CD14-positive monocyte (primary cell): ENCODE measurements around the gene TMEM132C. TPM values are rescaled to one million over a fixed set of nuclear protein-coding genes. Genes with fewer than 3 reads are reported as not detected.

Experiments
- DNase-seq, 3 donors: peaks; one replicate each; pipeline ENCODE4 v3.0.0-alpha.2; 2011 to 2022
- H2AFZ ChIP-seq: 2 replicates; pipeline ENCODE4 v1.6.0; 2012; ENCODE audit warnings: mild to moderate bottlenecking, low read depth, low read length, inconsistent platforms; ENCODE audit not compliant: insufficient read depth, poor library complexity, severe bottlenecking
- H3K27ac ChIP-seq, 2 donors: 1 replicate in 1 of 2; 2 replicates in 1 of 2; pipeline ENCODE4 v1.5.1; 2012 to 2013; ENCODE audit warnings: low read length in 2 of 2, control low read depth in 1 of 2, inconsistent platforms in 1 of 2, low read depth in 1 of 2, mild to moderate bottlenecking in 1 of 2
- H3K27me3 ChIP-seq, 2 donors: one replicate each; pipeline versions ENCODE4 v1.6.0 to v1.6.1; 2011 to 2013; ENCODE audit warnings: low read length in 2 of 2; ENCODE audit not compliant: control insufficient read depth in 2 of 2, insufficient read depth in 2 of 2
- H3K36me3 ChIP-seq, 2 donors: replicated peaks in 1 of 2; 1 replicate in 1 of 2; 2 replicates in 1 of 2; pipeline versions ENCODE4 v1.5.1 to v1.6.1; 2012 to 2013; ENCODE audit warnings: low read length in 2 of 2, control low read depth in 1 of 2, inconsistent platforms in 1 of 2, mild to moderate bottlenecking in 1 of 2; ENCODE audit not compliant: insufficient read depth in 2 of 2, control insufficient read depth in 1 of 2
- H3K4me1 ChIP-seq, 2 donors: 1 replicate in 1 of 2; 2 replicates in 1 of 2; pipeline versions ENCODE4 v1.5.1 to v1.6.1; 2012 to 2013; ENCODE audit warnings: low read length in 2 of 2, control low read depth in 1 of 2, inconsistent platforms in 1 of 2, mild to moderate bottlenecking in 1 of 2, moderate library complexity in 1 of 2; ENCODE audit not compliant: insufficient read depth in 2 of 2, control insufficient read depth in 1 of 2
- H3K4me2 ChIP-seq: replicated peaks from 2 replicates; pipeline ENCODE3; 2012; ENCODE audit warnings: low read length, moderate library complexity, mild to moderate bottlenecking; ENCODE audit not compliant: poor library complexity, severe bottlenecking; ENCODE audit errors: extremely low read depth
- H3K4me3 ChIP-seq, 3 experiments: fragments of 200-600 bp in 1 of 3; sonication (generic) in 1 of 3; replicated peaks in 1 of 3; 1 replicate in 2 of 3; 2 replicates in 1 of 3; pipeline ENCODE4 v1.5.1; 2011 to 2013; ENCODE audit warnings: low read length in 3 of 3, mild to moderate bottlenecking in 3 of 3, control low read depth in 2 of 3, low read depth in 2 of 3, inconsistent platforms in 1 of 3, moderate library complexity in 1 of 3
- H3K79me2 ChIP-seq: 2 replicates; pipeline ENCODE4 v1.6.0; 2012; ENCODE audit warnings: mild to moderate bottlenecking, control low read depth, inconsistent platforms, low read length, moderate library complexity; ENCODE audit not compliant: insufficient read depth
- H3K9ac ChIP-seq: 2 replicates; pipeline ENCODE4 v1.6.0; 2017; ENCODE audit warnings: low read length, mild to moderate bottlenecking; ENCODE audit not compliant: insufficient read depth, poor library complexity, severe bottlenecking
- H3K9me3 ChIP-seq, 2 donors: replicated peaks in 1 of 2; 1 replicate in 1 of 2; 2 replicates in 1 of 2; pipeline versions ENCODE4 v1.5.1 to v1.6.1; 2012 to 2013; ENCODE audit warnings: low read length in 2 of 2, control low read depth in 1 of 2; ENCODE audit not compliant: control insufficient read depth in 1 of 2, insufficient read depth in 1 of 2
- H4K20me1 ChIP-seq: 2 replicates; pipeline ENCODE4 v1.6.0; 2012; ENCODE audit warnings: mild to moderate bottlenecking, low read length, control low read depth, moderate library complexity; ENCODE audit not compliant: insufficient read depth
- H3K27ac Mint-ChIP-seq, 7 donors: one replicate each; pipeline ENCODE4 v1.8.0; 2020; ENCODE audit warnings: mild to moderate bottlenecking in 7 of 7, mixed read lengths in 7 of 7, moderate library complexity in 6 of 7, inconsistent platforms in 2 of 7
- H3K27me3 Mint-ChIP-seq, 3 donors: one replicate each; pipeline ENCODE4 v1.8.0; 2021 to 2022; ENCODE audit warnings: low read depth in 3 of 3, mild to moderate bottlenecking in 3 of 3, mixed read lengths in 3 of 3, moderate library complexity in 3 of 3, inconsistent platforms in 1 of 3
- H3K36me3 Mint-ChIP-seq, 2 donors: one replicate each; pipeline ENCODE4 v1.8.0; 2020; ENCODE audit warnings: mixed read lengths in 2 of 2, inconsistent platforms in 1 of 2, mild to moderate bottlenecking in 1 of 2
- H3K4me1 Mint-ChIP-seq: one replicate; pipeline ENCODE4 v1.8.0; 2020; ENCODE audit warnings: mild to moderate bottlenecking, mixed read lengths
- H3K4me3 Mint-ChIP-seq, 2 donors: one replicate each; pipeline ENCODE4 v1.8.0; 2020; ENCODE audit warnings: mild to moderate bottlenecking in 2 of 2, mixed read lengths in 2 of 2, moderate library complexity in 1 of 2
- H3K9me3 Mint-ChIP-seq, 7 donors: one replicate each; pipeline ENCODE4 v1.8.0; 2020 to 2022; ENCODE audit warnings: mixed read lengths in 7 of 7, mild to moderate bottlenecking in 6 of 7, moderate library complexity in 6 of 7, inconsistent platforms in 2 of 7
- CTCF ChIP-seq: fragments of 200-600 bp; IDR thresholded peaks from one replicate; pipeline ENCODE4 v1.8.0; 2022; ENCODE audit warnings: antibody characterized with exemption, mild to moderate bottlenecking
- WGBS: methylation state at CpG from one replicate; pipeline ENCODE4 v1.1.5; 2013; ENCODE audit warnings: missing lambda C conversion rate; ENCODE audit not compliant: insufficient coverage; 5-methylcytosine and 5-hydroxymethylcytosine counted together
- intact Hi-C, 2 donors: fragments of 100-400 bp; cut with micrococcal nuclease; formaldehyde crosslinking; loops; one replicate each; pipeline versions ENCODE4 v1.15.0 to v1.15.1; 2023
- polyA plus RNA-seq, 3 donors: library from polyadenylated mRNA; depleted of rRNA in 1 of 3; unstranded in 2 of 3; stranded (reverse) in 1 of 3; fragments of 300-500 nt in 2 of 3; fragments of >200 nt in 1 of 3; fragmentation: Illumina TruSeq in 2 of 3; gene quantifications; 1 replicate in 2 of 3; 2 replicates in 1 of 3; pipeline ENCODE4 v1.2.3, GENCODE V29; 2012 to 2021

TMEM132C gene
- polyA plus RNA-seq, 3 donors, result not detected

GRCh38 chr12:128671528-128672042, 404.6 kb downstream of the TMEM132C start:
- WGBS, result 73% methylated on average over 3 of the region's 5 CpGs
- Histone ChIP-seq H2AFZ (no peak overlapping the region), H3K9ac (no peak overlapping the region), H3K79me2 (no peaks in the 10 kb centered on the region), H4K20me1 (no peaks in the 10 kb centered on the region), H3K4me2 (no peak overlapping the region), H3K4me1 (no peaks in the 10 kb centered on the region), H3K27me3 (no peaks in the 10 kb centered on the region), H3K27ac (no peak overlapping the region), H3K36me3 (no peaks in the 10 kb centered on the region), H3K9me3 (no peaks in the 10 kb centered on the region), H3K4me3 (no peak overlapping the region)
- H3K27ac Mint-ChIP-seq, result no peak overlapping the region
- H3K9me3 Mint-ChIP-seq, result peaks cover 0 to 3% (median 0%) of the 10 kb centered on the region in 7 donors
- no peaks in the 10 kb centered on the region for H3K36me3 Mint-ChIP-seq
- no peak for TF ChIP-seq CTCF
- intact Hi-C loops, result no loop called here
- H3K4me3 Mint-ChIP-seq, result no peak overlapping the region
- H3K27me3 Mint-ChIP-seq, result peaks cover 0 to 1% (median 1%) of the 10 kb centered on the region in 3 donors
- DNase-seq, result no peak
- no peaks in the 10 kb centered on the region for H3K4me1 Mint-ChIP-seq

- Histone ChIP-seq H3K9ac (no peak overlapping the region), H3K4me1 (no peaks in the 10 kb centered on the region), H3K36me3 (no peaks in the 10 kb centered on the region), H4K20me1 (no peaks in the 10 kb centered on the region), H3K4me2 (no peak overlapping the region), H2AFZ (no peak overlapping the region), H3K27ac (no peak overlapping the region), H3K4me3 (no peak overlapping the region), H3K27me3 (no peaks in the 10 kb centered on the region), H3K79me2 (no peaks in the 10 kb centered on the region), H3K9me3 (no peaks in the 10 kb centered on the region)
- H3K4me1 Mint-ChIP-seq, result no peaks in the 10 kb centered on the region
- no peak overlapping the region for H3K27ac Mint-ChIP-seq
- DNase-seq, result no peak
- peaks cover 0 to 2% (median 0%) of the 10 kb centered on the region in 7 donors for H3K9me3 Mint-ChIP-seq
- H3K4me3 Mint-ChIP-seq, result no peak overlapping the region
- TF ChIP-seq CTCF, result no peak
- no peaks in the 10 kb centered on the region for H3K36me3 Mint-ChIP-seq
- intact Hi-C loops, result no loop called here
- peaks cover 0 to 1% (median 1%) of the 10 kb centered on the region in 3 donors for H3K27me3 Mint-ChIP-seq
These were observed 405.5 kb downstream of the TMEM132C start for GRCh38 chr12:128672428-128672827.
